Karpas-422 (cell line): ENCODE results near the gene COL25A1. TPM values are rescaled to one million over a fixed set of nuclear protein-coding genes. Genes with fewer than 3 reads are reported as not detected.

Experiments
- DNase-seq: peaks from one replicate; pipeline ENCODE4 v3.0.0-alpha.2; 2015
- H2AFZ ChIP-seq: fragments of 200-600 bp; sonication (generic); 2 replicates; pipeline ENCODE4 v1.6.1; 2014; ENCODE audit warnings: antibody characterized with exemption, low read length, mixed read lengths
- H3K27ac ChIP-seq: fragments of 200-600 bp; sonication (generic); 2 replicates; pipeline ENCODE4 v1.5.1; 2014; ENCODE audit warnings: mild to moderate bottlenecking, low read length, moderate library complexity
- H3K27me3 ChIP-seq: fragments of 200-600 bp; sonication (generic); 2 replicates; pipeline ENCODE4 v1.6.1; 2014; ENCODE audit warnings: low read length, mixed read lengths
- H3K36me3 ChIP-seq: fragments of 200-600 bp; sonication (generic); 2 replicates; pipeline ENCODE4 v1.6.1; 2014; ENCODE audit warnings: low read length, mixed read lengths; ENCODE audit not compliant: insufficient read depth
- H3K4me1 ChIP-seq: fragments of 200-600 bp; sonication (generic); 2 replicates; pipeline ENCODE4 v1.6.1; 2014; ENCODE audit warnings: mild to moderate bottlenecking, low read length, mixed read lengths
- H3K4me2 ChIP-seq: fragments of 200-600 bp; sonication (generic); 2 replicates; pipeline ENCODE4 v1.6.1; 2014; ENCODE audit warnings: low read length, low read depth, mild to moderate bottlenecking; ENCODE audit not compliant: poor library complexity, severe bottlenecking
- H3K4me3 ChIP-seq: fragments of 200-600 bp; sonication (generic); 2 replicates; pipeline ENCODE4 v1.5.1; 2014; ENCODE audit warnings: mild to moderate bottlenecking, antibody characterized with exemption, low read length, mixed read lengths
- H3K79me2 ChIP-seq: fragments of 200-600 bp; sonication (generic); 2 replicates; pipeline ENCODE4 v1.6.1; 2014; ENCODE audit warnings: mild to moderate bottlenecking, low read length, mixed read lengths
- H3K9ac ChIP-seq: fragments of 200-600 bp; sonication (generic); 2 replicates; pipeline ENCODE4 v1.6.0; 2014; ENCODE audit warnings: low read length
- H3K9me2 ChIP-seq: fragments of 200-600 bp; sonication (generic), shearing (Covaris generic); replicated peaks from 2 replicates; pipeline ENCODE4 v1.6.0; 2014; ENCODE audit warnings: mild to moderate bottlenecking, low read length, moderate library complexity; ENCODE audit not compliant: insufficient read depth
- H3K9me3 ChIP-seq: fragments of 300-700, 200-600 bp; sonication (generic); 2 replicates; pipeline ENCODE4 v1.6.1; 2014; ENCODE audit warnings: low read length, mixed read lengths
- H4K20me1 ChIP-seq: fragments of 200-600 bp; sonication (generic); 2 replicates; pipeline ENCODE4 v1.6.1; 2014; ENCODE audit warnings: mild to moderate bottlenecking, antibody characterized with exemption, low read length, low read depth; ENCODE audit not compliant: insufficient read depth
- total RNA-seq: library from RNA; depleted of rRNA; stranded (reverse); fragments of >200 nt; shearing (Covaris generic); gene quantifications from 2 replicates; pipeline ENCODE4 v1.2.3, GENCODE V29; 2014; ENCODE audit warnings: low replicate concordance

COL25A1 gene
- total RNA-seq, 1 experiment from 2014 or later, result not detected

- Histone ChIP-seq H4K20me1 (no peaks in the 10 kb centered on the region), H3K9me3 (no peaks in the 10 kb centered on the region), H3K4me2 (no peak overlapping the region), H3K4me1 (no peaks in the 10 kb centered on the region), H3K4me3 (no peak overlapping the region), H3K9me2 (no peaks in the 10 kb centered on the region), H3K36me3 (no peaks in the 10 kb centered on the region), H2AFZ (no peak overlapping the region), H3K9ac (no peak overlapping the region), H3K27ac (no peak overlapping the region), H3K27me3 (no peaks in the 10 kb centered on the region), H3K79me2 (no peaks in the 10 kb centered on the region)
- no peak for DNase-seq
Observed at GRCh38 chr4:109218288-109218687, 84.2 kb downstream of the COL25A1 start.

GRCh38 chr4:109216085-109216696, 86.3 kb downstream of the COL25A1 start:
- Histone ChIP-seq H3K27ac (no peak overlapping the region), H3K27me3 (no peaks in the 10 kb centered on the region), H3K9me2 (no peaks in the 10 kb centered on the region), H3K9ac (no peak overlapping the region), H3K4me1 (no peaks in the 10 kb centered on the region), H3K4me2 (no peak overlapping the region), H3K36me3 (no peaks in the 10 kb centered on the region), H3K79me2 (no peaks in the 10 kb centered on the region), H2AFZ (no peak overlapping the region), H3K9me3 (no peaks in the 10 kb centered on the region), H3K4me3 (no peak overlapping the region), H4K20me1 (no peaks in the 10 kb centered on the region)
- DNase-seq, result no peak

GRCh38 chr4:109215506-109215905, 87.0 kb downstream of the COL25A1 start:
- Histone ChIP-seq H3K9me3 (no peaks in the 10 kb centered on the region), H3K9me2 (no peaks in the 10 kb centered on the region), H3K4me2 (no peak overlapping the region), H3K27me3 (no peaks in the 10 kb centered on the region), H3K4me3 (no peak overlapping the region), H3K9ac (no peak overlapping the region), H3K79me2 (no peaks in the 10 kb centered on the region), H3K36me3 (no peaks in the 10 kb centered on the region), H4K20me1 (no peaks in the 10 kb centered on the region), H3K27ac (no peak overlapping the region), H2AFZ (no peak overlapping the region), H3K4me1 (no peaks in the 10 kb centered on the region)
- no peak for DNase-seq

GRCh38 chr4:109214622-109215301, 87.7 kb downstream of the COL25A1 start:
- no peaks in the 10 kb centered on the region for H3K27me3 ChIP-seq
- H4K20me1 ChIP-seq, result no peaks in the 10 kb centered on the region
- no peaks in the 10 kb centered on the region for H3K9me2 ChIP-seq
- H3K79me2 ChIP-seq, result no peaks in the 10 kb centered on the region
- DNase-seq, result no peak
- no peaks in the 10 kb centered on the region for H3K4me1 ChIP-seq
- no peaks in the 10 kb centered on the region for H3K9me3 ChIP-seq
- H2AFZ ChIP-seq, result no peak overlapping the region
- H3K4me2 ChIP-seq, result no peak overlapping the region
- no peak overlapping the region for H3K9ac ChIP-seq
- no peaks in the 10 kb centered on the region for H3K36me3 ChIP-seq
- H3K4me3 ChIP-seq, result no peak overlapping the region
- H3K27ac ChIP-seq, result no peak overlapping the region

GRCh38 chr4:109213056-109213455, 89.4 kb downstream of the COL25A1 start:
- no peaks in the 10 kb centered on the region for H3K27me3 ChIP-seq
- no peak overlapping the region for H3K9ac ChIP-seq
- H3K4me1 ChIP-seq, result no peaks in the 10 kb centered on the region
- H3K79me2 ChIP-seq, result no peaks in the 10 kb centered on the region
- no peak overlapping the region for H3K4me2 ChIP-seq
- no peak overlapping the region for H3K4me3 ChIP-seq
- no peaks in the 10 kb centered on the region for H3K36me3 ChIP-seq
- no peak for DNase-seq
- H2AFZ ChIP-seq, result no peak overlapping the region
- no peaks in the 10 kb centered on the region for H4K20me1 ChIP-seq
- H3K9me2 ChIP-seq, result no peaks in the 10 kb centered on the region
- no peak overlapping the region for H3K27ac ChIP-seq
- no peaks in the 10 kb centered on the region for H3K9me3 ChIP-seq

GRCh38 chr4:109211671-109212070, 90.8 kb downstream of the COL25A1 start:
- Histone ChIP-seq H3K36me3 (no peaks in the 10 kb centered on the region), H3K27me3 (no peaks in the 10 kb centered on the region), H4K20me1 (no peaks in the 10 kb centered on the region), H3K27ac (no peak overlapping the region), H3K9me2 (no peaks in the 10 kb centered on the region), H3K4me2 (no peak overlapping the region), H3K4me1 (no peaks in the 10 kb centered on the region), H2AFZ (no peak overlapping the region), H3K79me2 (no peaks in the 10 kb centered on the region), H3K9ac (no peak overlapping the region), H3K9me3 (no peaks in the 10 kb centered on the region), H3K4me3 (no peak overlapping the region)
- DNase-seq, result no peak

- no peaks in the 10 kb centered on the region for H3K9me3 ChIP-seq
- no peaks in the 10 kb centered on the region for H3K79me2 ChIP-seq
- H3K9me2 ChIP-seq, result no peaks in the 10 kb centered on the region
- H2AFZ ChIP-seq, result no peak overlapping the region
- H3K27ac ChIP-seq, result no peak overlapping the region
- DNase-seq, result no peak
- H3K4me2 ChIP-seq, result no peak overlapping the region
- no peaks in the 10 kb centered on the region for H4K20me1 ChIP-seq
- H3K4me3 ChIP-seq, result no peak overlapping the region
- no peaks in the 10 kb centered on the region for H3K27me3 ChIP-seq
- no peak overlapping the region for H3K9ac ChIP-seq
- H3K4me1 ChIP-seq, result no peaks in the 10 kb centered on the region
- no peaks in the 10 kb centered on the region for H3K36me3 ChIP-seq
Observed at GRCh38 chr4:109209647-109210046, 92.8 kb downstream of the COL25A1 start.

- H3K9ac ChIP-seq, result no peak overlapping the region
- no peak for DNase-seq
- no peaks in the 10 kb centered on the region for H3K4me1 ChIP-seq
- H3K4me2 ChIP-seq, result no peak overlapping the region
- no peaks in the 10 kb centered on the region for H3K36me3 ChIP-seq
- H2AFZ ChIP-seq, result no peak overlapping the region
- H4K20me1 ChIP-seq, result no peaks in the 10 kb centered on the region
- no peaks in the 10 kb centered on the region for H3K79me2 ChIP-seq
- no peak overlapping the region for H3K4me3 ChIP-seq
- H3K27me3 ChIP-seq, result no peaks in the 10 kb centered on the region
- H3K9me2 ChIP-seq, result no peaks in the 10 kb centered on the region
- H3K27ac ChIP-seq, result no peak overlapping the region
- no peaks in the 10 kb centered on the region for H3K9me3 ChIP-seq
Observed at GRCh38 chr4:109207898-109208297, 94.6 kb downstream of the COL25A1 start.
